Liver (tissue), 9 donors: ENCODE measurements around the gene PARD3B. TPM values are rescaled to one million over a fixed set of nuclear protein-coding genes. Genes with fewer than 3 reads are reported as not detected.

Experiments
- DNase-seq: peaks from one replicate; pipeline ENCODE4 v3.0.0-alpha.2; 2017; ENCODE audit warnings: low spot score
- H3K27ac ChIP-seq, 2 donors: one replicate each; pipeline ENCODE4 v1.7.0; 2013; ENCODE audit warnings: inconsistent platforms in 2 of 2, low read length in 2 of 2, control low read depth in 1 of 2, low read depth in 1 of 2, mild to moderate bottlenecking in 1 of 2
- H3K27me3 ChIP-seq, 4 donors: one replicate each; pipeline versions ENCODE4 v1.6.1 to v1.7.0; 2013; ENCODE audit warnings: low read length in 3 of 4, inconsistent platforms in 1 of 4, mild to moderate bottlenecking in 1 of 4, moderate library complexity in 1 of 4; ENCODE audit not compliant: control insufficient read depth in 4 of 4, insufficient read depth in 4 of 4
- H3K36me3 ChIP-seq, 4 donors: one replicate each; pipeline versions ENCODE4 v1.6.1 to v1.7.0; 2013; ENCODE audit warnings: low read length in 3 of 4, mild to moderate bottlenecking in 3 of 4, low read depth in 1 of 4, moderate library complexity in 1 of 4; ENCODE audit not compliant: control insufficient read depth in 4 of 4, insufficient read depth in 3 of 4
- H3K4me1 ChIP-seq, 4 donors: one replicate each; pipeline versions ENCODE4 v1.6.1 to v1.7.0; 2013; ENCODE audit warnings: low read length in 3 of 4, mild to moderate bottlenecking in 3 of 4, moderate library complexity in 1 of 4; ENCODE audit not compliant: control insufficient read depth in 4 of 4, insufficient read depth in 4 of 4
- H3K4me3 ChIP-seq, 3 donors: one replicate each; pipeline versions ENCODE4 v1.6.1 to v1.7.0; 2013; ENCODE audit warnings: low read length in 3 of 3, control low read depth in 1 of 3, low read depth in 1 of 3, mild to moderate bottlenecking in 1 of 3
- H3K9ac ChIP-seq, 2 donors: one replicate each; pipeline ENCODE4 v1.7.0; 2013; ENCODE audit warnings: low read length in 2 of 2, mild to moderate bottlenecking in 2 of 2, moderate library complexity in 2 of 2, control low read depth in 1 of 2, low read depth in 1 of 2
- H3K9me3 ChIP-seq, 4 donors: one replicate each; pipeline versions ENCODE4 v1.6.1 to v1.7.0; 2013; ENCODE audit warnings: low read length in 3 of 4; ENCODE audit not compliant: control insufficient read depth in 4 of 4
- ATF3 ChIP-seq: IDR thresholded peaks from 2 replicates; pipeline ENCODE4 v1.6.1; 2016; ENCODE audit warnings: antibody characterized with exemption
- CTCF ChIP-seq: fragments of 150-350 bp; IDR thresholded peaks from 2 replicates; pipeline ENCODE4 v1.5.1; 2017; ENCODE audit warnings: improper control_type of control experiment, low read depth, low read length; ENCODE audit not compliant: missing input control
- EGR1 ChIP-seq, 2 donors: IDR thresholded peaks; 2 replicates each; pipeline ENCODE4 v1.6.1; 2016 to 2018; ENCODE audit warnings: antibody characterized with exemption in 2 of 2, low read depth in 2 of 2
- FOXA2 ChIP-seq: IDR thresholded peaks from 2 replicates; pipeline ENCODE4 v1.6.1; 2016; ENCODE audit warnings: antibody characterized with exemption
- GABPA ChIP-seq, 2 donors: IDR thresholded peaks in 1 of 2; conservative IDR thresholded peaks in 1 of 2; 2 replicates each; pipeline ENCODE4 v1.6.1; 2016; ENCODE audit warnings: antibody characterized with exemption in 2 of 2, mild to moderate bottlenecking in 1 of 2, moderate library complexity in 1 of 2
- HNF4A ChIP-seq, 2 donors: conservative IDR thresholded peaks; 2 replicates each; pipeline ENCODE4 v1.6.1; 2016; ENCODE audit warnings: antibody characterized with exemption in 2 of 2, mild to moderate bottlenecking in 2 of 2
- HNF4G ChIP-seq: IDR thresholded peaks from 2 replicates; pipeline ENCODE4 v1.6.1; 2016; ENCODE audit warnings: antibody characterized with exemption
- JUND ChIP-seq, 2 donors: IDR thresholded peaks; 2 replicates each; pipeline ENCODE4 v1.6.1; 2016; ENCODE audit warnings: antibody characterized with exemption in 2 of 2
- REST ChIP-seq: IDR thresholded peaks from 2 replicates; pipeline ENCODE4 v1.6.1; 2016; ENCODE audit warnings: antibody characterized with exemption, mild to moderate bottlenecking
- RXRA ChIP-seq, 2 donors: IDR thresholded peaks; 2 replicates each; pipeline ENCODE4 v1.6.1; 2017 to 2018; ENCODE audit warnings: antibody characterized with exemption in 2 of 2, mild to moderate bottlenecking in 1 of 2
- SP1 ChIP-seq: IDR thresholded peaks from 2 replicates; pipeline ENCODE4 v1.6.1; 2018; ENCODE audit warnings: antibody characterized with exemption, mild to moderate bottlenecking
- TAF1 ChIP-seq: conservative IDR thresholded peaks from 2 replicates; pipeline ENCODE4 v1.6.1; 2016; ENCODE audit warnings: antibody characterized with exemption, mild to moderate bottlenecking
- ZBTB33 ChIP-seq: IDR thresholded peaks from 2 replicates; pipeline ENCODE4 v1.6.1; 2016; ENCODE audit warnings: antibody characterized with exemption
- WGBS: extraction: QIAGEN DNeasy Blood & Tissue Kit; methylation state at CpG from one replicate; pipeline ENCODE4 v1.1.7; 2013; 5-methylcytosine and 5-hydroxymethylcytosine counted together
- polyA plus RNA-seq, 2 donors: library from polyadenylated mRNA; stranded (reverse) in 1 of 2; unstranded in 1 of 2; fragments of 200-250 nt in 1 of 2; fragments of >200 nt in 1 of 2; fragmentation: Nextera tagmentation in 1 of 2; extraction: Ambion mirVana in 1 of 2; gene quantifications; one replicate each; pipeline versions ENCODE4 v1.2.1 to v1.2.3, GENCODE V29; 2013 to 2015
- total RNA-seq, 2 donors: library from RNA; depleted of rRNA; stranded (reverse); fragments of >200 nt; gene quantifications; one replicate each; pipeline ENCODE4 v1.2.3, GENCODE V29; 2014
- donor health status: healthy.
- donor health status: healthy.
- donor health status: healthy.
- donor health status: healthy.
- donor health status: healthy.

Gene PARD3B
- total and polyA plus RNA-seq, 4 donors, result 1.1 to 10.3 (median 3.7) TPM

- no peak for DNase-seq
- TF ChIP-seq TAF1 (no peak), RXRA (IDR thresholded peaks at IDR 0.05) (no peak), JUND (IDR thresholded peaks at IDR 0.05) (no peak), GABPA (IDR thresholded peaks at IDR 0.05 in 1 of 2, conservative IDR thresholded peaks at IDR 0.05 in 1 of 2) (no peak), SP1 (no peak), ZBTB33 (no peak)
- Histone ChIP-seq H3K9ac (no peak overlapping the region), H3K36me3 (no peaks in the 10 kb centered on the region), H3K9me3 (no peaks in the 10 kb centered on the region), H3K27ac (no peak overlapping the region), H3K4me3 (no peak overlapping the region), H3K27me3 (no peaks in the 10 kb centered on the region), H3K4me1 (no peaks in the 10 kb centered on the region)
- WGBS, result 79% methylated on average over 6 of the region's 6 CpGs
Observed at GRCh38 chr2:205199165-205199850, 654.0 kb downstream of the PARD3B start.

- WGBS, result 84% methylated on average over 2 of the region's 2 CpGs
- no peaks in the 10 kb centered on the region for H3K27me3 ChIP-seq
- no peak overlapping the region for H3K27ac ChIP-seq
- H3K4me1 ChIP-seq, result no peaks in the 10 kb centered on the region
- TF ChIP-seq REST (no peak), CTCF (no peak), SP1 (no peak), FOXA2 (no peak), EGR1 (IDR thresholded peaks at IDR 0.05; ENCODE audit: low read depth in 2 of 2) (no peak), HNF4G (no peak), GABPA (IDR thresholded peaks at IDR 0.05 in 1 of 2, conservative IDR thresholded peaks at IDR 0.05 in 1 of 2) (no peak), HNF4A (conservative IDR thresholded peaks at IDR 0.05) (no peak), ATF3 (no peak), RXRA (IDR thresholded peaks at IDR 0.05) (no peak)
- DNase-seq, result no peak
- no peaks in the 10 kb centered on the region for H3K9me3 ChIP-seq
- no peak overlapping the region for H3K9ac ChIP-seq
- H3K36me3 ChIP-seq, result no peaks in the 10 kb centered on the region
- no peak overlapping the region for H3K4me3 ChIP-seq
Observed at GRCh38 chr2:205210494-205210893, 665.2 kb downstream of the PARD3B start.
